ENCODE data around the gene NEMF.

Gene NEMF

GRCh38 chr14:49808780-49809179 lies 43.8 kb downstream of the NEMF start:
- TF ChIP-seq REST (IDR thresholded peaks at IDR 0.05; ENCODE audit: insufficient read depth in 1 of 2, low read depth in 2 of 2, low read length in 2 of 2), result no peak
- TF ChIP-seq POLR2AphosphoS5 (IDR thresholded peaks at IDR 0.05; ENCODE audit: low read depth, low read length), result no peak
- no peak for TF ChIP-seq FOXP2 (optimal IDR thresholded peaks at IDR 0.05; ENCODE audit: borderline replicate concordance, extremely low read depth, extremely low read length, insufficient read depth)
- no peak for TF ChIP-seq SIN3A (IDR thresholded peaks at IDR 0.05; ENCODE audit: borderline replicate concordance, insufficient read depth, low read length)
- no peak for TF ChIP-seq TAF1 (IDR thresholded peaks at IDR 0.05; ENCODE audit: borderline replicate concordance, insufficient read depth, low read length)

DNA sequence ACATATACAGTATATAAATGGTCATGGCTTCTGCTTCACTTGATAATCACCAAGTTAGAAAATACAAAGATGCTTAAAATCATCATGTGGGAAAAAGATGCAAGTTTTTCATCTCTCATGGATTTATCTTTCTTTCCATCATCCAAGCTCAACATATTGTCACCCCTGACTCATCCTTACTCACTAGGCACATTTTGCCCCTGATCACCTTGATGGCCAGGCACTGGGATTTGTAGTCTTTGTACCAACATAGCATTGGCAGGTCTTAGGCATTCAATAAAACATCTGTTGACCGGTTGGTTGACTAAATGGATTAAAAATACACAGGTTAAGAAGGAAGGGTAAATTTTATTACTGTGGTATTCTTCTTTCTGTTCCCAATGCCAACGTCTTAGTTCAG lies 56.6 kb downstream of the NEMF start:
- no peak for TF ChIP-seq SIN3A (IDR thresholded peaks at IDR 0.05; ENCODE audit: borderline replicate concordance, insufficient read depth, low read length)
- TF ChIP-seq REST (IDR thresholded peaks at IDR 0.05; ENCODE audit: insufficient read depth in 1 of 2, low read depth in 2 of 2, low read length in 2 of 2), result no peak
- TF ChIP-seq POLR2AphosphoS5 (IDR thresholded peaks at IDR 0.05; ENCODE audit: low read depth, low read length), result no peak
- no peak for TF ChIP-seq FOXP2 (optimal IDR thresholded peaks at IDR 0.05; ENCODE audit: borderline replicate concordance, extremely low read depth, extremely low read length, insufficient read depth)
- no peak for TF ChIP-seq TAF1 (IDR thresholded peaks at IDR 0.05; ENCODE audit: borderline replicate concordance, insufficient read depth, low read length)

DNA sequence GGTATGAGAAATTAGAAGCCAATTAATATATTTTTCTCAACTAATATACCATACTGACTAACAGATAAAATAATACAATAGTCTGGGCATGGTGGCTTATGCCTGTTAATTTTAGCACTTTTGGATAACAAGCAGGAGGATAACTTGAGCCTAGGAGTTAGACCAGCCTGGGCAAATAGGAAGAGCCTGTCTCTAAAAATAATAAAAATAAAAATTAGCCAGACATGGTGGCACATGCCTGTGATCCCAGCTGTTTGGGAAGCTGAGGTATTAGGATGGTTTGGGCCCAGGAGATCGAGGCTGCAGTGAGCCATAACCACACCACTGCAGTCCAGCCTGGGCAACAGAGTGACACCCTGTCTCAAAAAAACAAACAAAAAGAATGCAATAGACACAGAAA lies 60.0 kb downstream of the NEMF start:
- TF ChIP-seq TAF1 (IDR thresholded peaks at IDR 0.05; ENCODE audit: borderline replicate concordance, insufficient read depth, low read length), result no peak
- TF ChIP-seq SIN3A (IDR thresholded peaks at IDR 0.05; ENCODE audit: borderline replicate concordance, insufficient read depth, low read length), result no peak
- TF ChIP-seq POLR2AphosphoS5 (IDR thresholded peaks at IDR 0.05; ENCODE audit: low read depth, low read length), result no peak
- TF ChIP-seq FOXP2 (optimal IDR thresholded peaks at IDR 0.05; ENCODE audit: borderline replicate concordance, extremely low read depth, extremely low read length, insufficient read depth), result no peak
- TF ChIP-seq REST (IDR thresholded peaks at IDR 0.05; ENCODE audit: insufficient read depth in 1 of 2, low read depth in 2 of 2, low read length in 2 of 2), result no peak

DNA sequence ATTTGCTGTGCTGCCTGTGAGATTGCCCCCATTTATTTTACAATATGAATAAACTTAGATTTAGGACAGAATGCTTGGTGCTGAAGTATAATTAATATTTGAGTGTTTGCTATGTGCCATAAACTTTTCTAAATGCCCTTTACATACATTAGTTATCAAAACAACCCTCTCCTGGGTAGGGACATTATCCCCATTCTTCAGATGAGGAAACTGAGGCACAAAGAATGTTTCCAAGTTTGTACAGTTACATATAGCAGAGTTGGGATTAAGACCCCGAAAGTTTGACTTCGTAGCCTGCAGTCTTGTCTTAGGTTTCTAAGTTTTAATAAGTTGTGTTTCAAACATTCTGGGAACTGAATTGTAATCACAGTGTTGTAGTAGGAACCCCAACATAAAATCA lies 66.3 kb downstream of the NEMF start:
- TF ChIP-seq SIN3A (IDR thresholded peaks at IDR 0.05; ENCODE audit: borderline replicate concordance, insufficient read depth, low read length), result no peak
- TF ChIP-seq POLR2AphosphoS5 (IDR thresholded peaks at IDR 0.05; ENCODE audit: low read depth, low read length), result no peak
- no peak for TF ChIP-seq FOXP2 (optimal IDR thresholded peaks at IDR 0.05; ENCODE audit: borderline replicate concordance, extremely low read depth, extremely low read length, insufficient read depth)
- no peak for TF ChIP-seq TAF1 (IDR thresholded peaks at IDR 0.05; ENCODE audit: borderline replicate concordance, insufficient read depth, low read length)
- TF ChIP-seq REST (IDR thresholded peaks at IDR 0.05; ENCODE audit: insufficient read depth in 1 of 2, low read depth in 2 of 2, low read length in 2 of 2), result no peak

Data from PFSK-1 (cell line).